DOHH2 (cell line): ENCODE measurements around the gene GRID2.

Experiments
- CTCF ChIP-seq: fragments of 200-600 bp; sonication (generic); IDR thresholded peaks from one replicate; pipeline ENCODE4 v1.5.1; 2014; ENCODE audit warnings: antibody characterized with exemption, mild to moderate bottlenecking, low read depth, low read length; ENCODE audit not compliant: poor library complexity, severe bottlenecking
- EZH2phosphoT487 ChIP-seq: fragments of 200-600 bp; sonication (generic); IDR thresholded peaks from 2 replicates; pipeline ENCODE4 v1.6.1; 2017; ENCODE audit warnings: borderline replicate concordance, mild to moderate bottlenecking, antibody characterized with exemption, low read length, moderate library complexity, mixed read lengths

DNA sequence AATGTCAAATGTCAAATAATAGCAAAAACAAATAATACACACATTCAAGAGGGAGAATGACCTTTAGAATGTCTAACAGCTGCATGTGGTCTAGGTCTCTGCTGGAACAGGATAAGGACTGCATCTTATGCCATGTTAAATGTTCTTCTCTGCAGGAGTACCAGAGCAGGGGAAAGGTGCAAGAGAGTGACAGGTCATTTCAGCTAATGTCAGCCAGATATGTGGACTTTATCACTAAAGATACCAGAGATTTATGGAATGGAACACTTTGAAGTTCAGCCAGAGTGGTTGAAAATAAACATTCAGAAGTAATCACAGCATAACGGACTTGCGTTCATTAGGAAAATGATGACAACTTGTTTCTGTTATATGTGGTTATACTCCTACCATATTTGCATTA, 24.3 kb downstream of the GRID2 start:
- TF ChIP-seq CTCF (no peak), EZH2phosphoT487 (no peak)
